LNCaP clone FGC (cell line): ENCODE measurements around the gene TOMM40.

ENCODE experiments used
- DNase-seq: peaks from one replicate; pipeline ENCODE4 v3.0.0-alpha.2; 2011; ENCODE audit warnings: low read depth
- H3K4me3 ChIP-seq: 2 replicates; pipeline ENCODE4 v1.5.1; 2011; ENCODE audit warnings: mild to moderate bottlenecking, low read depth, low read length, control low read depth
- TF ChIP-seq, protein P1 (sequence below): IDR thresholded peaks from 2 replicates; pipeline ENCODE4 v1.5.1; 2012; ENCODE audit warnings: mild to moderate bottlenecking; ENCODE audit not compliant: control insufficient read depth, insufficient read depth; ENCODE audit errors: extremely low read depth

Gene TOMM40

DNA sequence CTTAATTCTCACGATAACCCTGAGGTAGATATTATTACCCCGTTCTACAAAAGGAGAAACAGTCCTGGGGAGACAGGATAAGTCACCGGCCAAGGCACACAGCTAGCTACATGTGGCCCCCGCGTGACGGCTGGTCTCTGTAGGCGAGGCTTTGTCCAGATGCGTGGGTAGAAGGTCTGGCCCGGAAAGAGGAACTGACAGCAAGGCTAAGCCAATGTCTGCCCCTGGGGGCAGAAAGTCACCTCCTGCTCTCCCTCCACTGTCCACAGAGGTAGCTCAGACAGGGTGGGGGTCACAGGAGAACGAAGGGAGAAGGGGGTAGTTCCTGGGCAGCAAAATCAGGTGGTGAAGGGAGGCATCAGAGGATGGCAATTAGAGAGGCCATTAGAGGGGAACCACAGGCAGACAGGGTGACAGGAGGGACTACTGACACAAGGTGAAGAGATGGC lies 52.8 kb downstream of the TOMM40 start:
- DNase-seq = no peak
- TF ChIP-seq, protein P1, sequence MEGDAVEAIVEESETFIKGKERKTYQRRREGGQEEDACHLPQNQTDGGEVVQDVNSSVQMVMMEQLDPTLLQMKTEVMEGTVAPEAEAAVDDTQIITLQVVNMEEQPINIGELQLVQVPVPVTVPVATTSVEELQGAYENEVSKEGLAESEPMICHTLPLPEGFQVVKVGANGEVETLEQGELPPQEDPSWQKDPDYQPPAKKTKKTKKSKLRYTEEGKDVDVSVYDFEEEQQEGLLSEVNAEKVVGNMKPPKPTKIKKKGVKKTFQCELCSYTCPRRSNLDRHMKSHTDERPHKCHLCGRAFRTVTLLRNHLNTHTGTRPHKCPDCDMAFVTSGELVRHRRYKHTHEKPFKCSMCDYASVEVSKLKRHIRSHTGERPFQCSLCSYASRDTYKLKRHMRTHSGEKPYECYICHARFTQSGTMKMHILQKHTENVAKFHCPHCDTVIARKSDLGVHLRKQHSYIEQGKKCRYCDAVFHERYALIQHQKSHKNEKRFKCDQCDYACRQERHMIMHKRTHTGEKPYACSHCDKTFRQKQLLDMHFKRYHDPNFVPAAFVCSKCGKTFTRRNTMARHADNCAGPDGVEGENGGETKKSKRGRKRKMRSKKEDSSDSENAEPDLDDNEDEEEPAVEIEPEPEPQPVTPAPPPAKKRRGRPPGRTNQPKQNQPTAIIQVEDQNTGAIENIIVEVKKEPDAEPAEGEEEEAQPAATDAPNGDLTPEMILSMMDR = no peak
- no peak overlapping the region for H3K4me3 ChIP-seq

DNA sequence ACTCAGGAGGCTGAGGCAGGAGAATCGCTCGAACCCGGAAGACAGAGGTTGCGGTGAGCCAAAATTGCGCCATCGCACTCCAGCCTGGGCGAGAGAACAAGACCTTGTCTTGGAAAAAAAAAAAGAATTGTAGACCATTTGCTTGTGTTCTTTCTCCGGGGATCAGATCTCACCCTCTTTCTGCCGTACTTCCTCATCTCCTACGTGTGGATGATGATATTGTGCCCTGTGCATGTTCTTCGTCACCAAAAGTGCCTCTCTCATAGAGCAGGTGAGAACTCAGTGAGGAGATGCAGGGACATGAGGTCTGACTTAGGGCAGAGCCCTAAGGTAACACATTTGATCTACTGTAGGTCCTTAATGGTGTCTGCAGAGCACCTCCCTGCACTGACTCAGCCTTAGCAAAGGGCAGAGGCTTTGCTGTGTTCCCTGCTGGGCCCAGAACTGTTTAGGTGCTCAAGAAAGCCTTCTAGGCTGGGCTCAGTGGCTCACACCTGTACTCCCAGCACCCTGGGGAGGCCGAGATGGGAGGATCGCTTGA lies 56.1 kb downstream of the TOMM40 start:
- DNase-seq = no peak
- no peak overlapping the region for H3K4me3 ChIP-seq
- TF ChIP-seq, protein P1 = no peak

GRCh38 chr19:44948237-44948636 lies 57.2 kb downstream of the TOMM40 start:
- no peak for DNase-seq
- no peak overlapping the region for H3K4me3 ChIP-seq
- TF ChIP-seq, protein P1 = no peak

- DNase-seq = no peak
- TF ChIP-seq, protein P1 = no peak
- H3K4me3 ChIP-seq = no peak overlapping the region
Observed at GRCh38 chr19:44948763-44949374, 57.8 kb downstream of the TOMM40 start.

DNA sequence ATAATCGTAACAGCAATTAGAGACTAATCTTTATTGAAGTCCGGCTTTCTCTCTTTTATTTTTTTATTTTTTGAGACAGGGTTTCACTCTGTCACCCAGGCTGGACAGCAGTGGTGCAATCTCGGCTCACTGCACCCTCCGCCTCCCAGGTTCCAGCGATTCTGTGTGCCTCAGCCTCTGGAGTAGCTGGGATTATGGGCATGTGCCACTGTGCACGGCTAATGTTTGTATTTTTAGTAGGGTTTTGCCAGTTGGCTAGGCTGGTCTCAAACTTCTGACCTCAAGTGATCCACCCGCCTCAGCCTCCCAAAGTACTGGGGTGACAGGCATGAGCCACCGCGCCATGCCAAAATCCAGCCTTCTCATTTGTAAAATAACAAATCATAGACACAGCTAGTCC lies 58.5 kb downstream of the TOMM40 start:
- TF ChIP-seq, protein P1 = no peak
- no peak for DNase-seq
- no peak overlapping the region for H3K4me3 ChIP-seq

- TF ChIP-seq, protein P1 = peak; percentile 56
- peak; percentile 11 for DNase-seq
- no peak overlapping the region for H3K4me3 ChIP-seq
Observed at GRCh38 chr19:44951179-44952159, 60.4 kb downstream of the TOMM40 start.
